HEK293 (cell line): ENCODE results near the gene LLGL1.

Experiments used
- CTCF ChIA-PET: fragments of 350-600 bp; formaldehyde crosslinking; extraction: SDS; loops from one replicate; lab custom pipeline; 2021; ENCODE audit warnings: antibody characterized with exemption; lab: Yijun Ruan, JAX
- POLR2A ChIA-PET: fragments of 300-600 bp; formaldehyde crosslinking; extraction: SDS; loops from one replicate; lab custom pipeline; 2020; ENCODE audit warnings: antibody characterized with exemption, inconsistent platforms; lab: Yijun Ruan, JAX
- H3K27ac ChIP-seq: fragments of 200-500 bp; sonication (Bioruptor generic); 2 replicates; pipeline ENCODE4 v1.5.1; 2014; ENCODE audit warnings: low read depth, low read length, control low read depth, inconsistent platforms; ENCODE audit errors: extremely low read depth
- H3K36me3 ChIP-seq, 2 experiments: fragments of 200-500 bp in 1 of 2; sonication (Bioruptor generic) in 1 of 2; 1 replicate in 1 of 2; 2 replicates in 1 of 2; pipeline ENCODE4 v1.5.1; 2014 to 2017; ENCODE audit warnings: inconsistent platforms in 2 of 2, low read length in 2 of 2; ENCODE audit not compliant: control insufficient read depth in 2 of 2, insufficient read depth in 1 of 2
- H3K4me1 ChIP-seq: fragments of 200-500 bp; sonication (Bioruptor generic); 2 replicates; pipeline ENCODE4 v1.5.1; 2014; ENCODE audit warnings: mild to moderate bottlenecking, low read length, inconsistent platforms; ENCODE audit not compliant: control insufficient read depth, insufficient read depth
- H3K4me3 ChIP-seq: 2 replicates; pipeline ENCODE4 v1.5.1; 2011; ENCODE audit warnings: low read depth, mild to moderate bottlenecking, control low read depth, low read length, moderate library complexity
- H3K9me3 ChIP-seq: fragments of 200-500 bp; sonication (Bioruptor generic); 2 replicates; pipeline ENCODE4 v1.5.1; 2014; ENCODE audit warnings: low read depth, low read length, inconsistent platforms; ENCODE audit not compliant: control insufficient read depth, insufficient read depth
- HOXD13 ChIP-seq: sonication (generic); formaldehyde crosslinking; IDR thresholded peaks from 2 replicates; pipeline ENCODE4 v1.8.0; 2022; ENCODE audit warnings: missing genetic modification reagents, borderline replicate concordance
- PRDM10 ChIP-seq: fragments of 450-650 bp; formaldehyde crosslinking; IDR thresholded peaks from 2 replicates; pipeline ENCODE4 v1.5.1; 2016; ENCODE audit warnings: missing biosample characterization, missing genetic modification characterization
- SCRT2 ChIP-seq: fragments of 450-650 bp; formaldehyde crosslinking; IDR thresholded peaks from 2 replicates; pipeline ENCODE4 v1.5.1; 2016; ENCODE audit warnings: missing biosample characterization, missing genetic modification characterization
- SETDB1 ChIP-seq: IDR thresholded peaks from one replicate; pipeline ENCODE4 v1.6.1; 2017; ENCODE audit warnings: mild to moderate bottlenecking, low read length, moderate library complexity, mixed read lengths; ENCODE audit not compliant: insufficient read length
- SP2 ChIP-seq: fragments of 450-650 bp; formaldehyde crosslinking; IDR thresholded peaks from 2 replicates; pipeline ENCODE4 v1.5.1; 2016; ENCODE audit warnings: missing biosample characterization, missing genetic modification characterization
- ZNF132 ChIP-seq: fragments of 450-650 bp; formaldehyde crosslinking; IDR thresholded peaks from 2 replicates; pipeline ENCODE4 v1.5.1; 2017; ENCODE audit warnings: missing biosample characterization, missing genetic modification characterization, borderline replicate concordance
- ZNF184 ChIP-seq: fragments of 450-650 bp; IDR thresholded peaks from 2 replicates; pipeline ENCODE4 v1.5.1; 2018; ENCODE audit warnings: missing biosample characterization, mild to moderate bottlenecking, missing genetic modification characterization
- ZNF24 ChIP-seq: fragments of 450-650 bp; formaldehyde crosslinking; IDR thresholded peaks from 2 replicates; pipeline ENCODE4 v1.5.1; 2016; ENCODE audit warnings: missing biosample characterization, missing genetic modification characterization
- ZNF266 ChIP-seq: fragments of 450-650 bp; formaldehyde crosslinking; IDR thresholded peaks from 2 replicates; pipeline ENCODE4 v1.5.1; 2016; ENCODE audit warnings: missing biosample characterization, missing genetic modification characterization, low read depth
- ZNF324 ChIP-seq: fragments of 450-650 bp; formaldehyde crosslinking; IDR thresholded peaks from 2 replicates; pipeline ENCODE4 v1.5.1; 2016; ENCODE audit warnings: missing biosample characterization, missing genetic modification characterization
- ZNF488 ChIP-seq: fragments of 450-650 bp; formaldehyde crosslinking; IDR thresholded peaks from 2 replicates; pipeline ENCODE4 v1.5.1; 2016; ENCODE audit warnings: missing biosample characterization, missing genetic modification characterization
- ZNF501 ChIP-seq: fragments of 450-650 bp; formaldehyde crosslinking; IDR thresholded peaks from 2 replicates; pipeline ENCODE4 v1.5.1; 2016; ENCODE audit warnings: missing biosample characterization, missing genetic modification characterization
- ZNF610 ChIP-seq: fragments of 450-650 bp; formaldehyde crosslinking; IDR thresholded peaks from 2 replicates; pipeline ENCODE4 v1.5.1; 2016; ENCODE audit warnings: missing biosample characterization, missing genetic modification characterization, borderline replicate concordance
- ZNF747 ChIP-seq: fragments of 450-650 bp; formaldehyde crosslinking; IDR thresholded peaks from 2 replicates; pipeline ENCODE4 v1.5.1; 2016; ENCODE audit warnings: missing biosample characterization, missing genetic modification characterization
- ZNF785 ChIP-seq: fragments of 450-650 bp; formaldehyde crosslinking; IDR thresholded peaks from 2 replicates; pipeline ENCODE4 v1.5.1; 2016; ENCODE audit warnings: missing biosample characterization, missing genetic modification characterization
- TF ChIP-seq, protein P1 (sequence below): fragments of 450-650 bp; formaldehyde crosslinking; IDR thresholded peaks from 2 replicates; pipeline ENCODE4 v1.5.1; 2016; ENCODE audit warnings: missing biosample characterization, missing genetic modification characterization
- TF ChIP-seq, protein P2 (sequence below): fragments of 450-650 bp; formaldehyde crosslinking; IDR thresholded peaks from 2 replicates; pipeline ENCODE4 v1.5.1; 2016; ENCODE audit warnings: missing biosample characterization, missing genetic modification characterization

Gene LLGL1

GRCh38 chr17:18258356-18259038 lies 33.1 kb downstream of the LLGL1 start, which contains the start of gene FLII (continued):
- TF ChIP-seq, protein P1, sequence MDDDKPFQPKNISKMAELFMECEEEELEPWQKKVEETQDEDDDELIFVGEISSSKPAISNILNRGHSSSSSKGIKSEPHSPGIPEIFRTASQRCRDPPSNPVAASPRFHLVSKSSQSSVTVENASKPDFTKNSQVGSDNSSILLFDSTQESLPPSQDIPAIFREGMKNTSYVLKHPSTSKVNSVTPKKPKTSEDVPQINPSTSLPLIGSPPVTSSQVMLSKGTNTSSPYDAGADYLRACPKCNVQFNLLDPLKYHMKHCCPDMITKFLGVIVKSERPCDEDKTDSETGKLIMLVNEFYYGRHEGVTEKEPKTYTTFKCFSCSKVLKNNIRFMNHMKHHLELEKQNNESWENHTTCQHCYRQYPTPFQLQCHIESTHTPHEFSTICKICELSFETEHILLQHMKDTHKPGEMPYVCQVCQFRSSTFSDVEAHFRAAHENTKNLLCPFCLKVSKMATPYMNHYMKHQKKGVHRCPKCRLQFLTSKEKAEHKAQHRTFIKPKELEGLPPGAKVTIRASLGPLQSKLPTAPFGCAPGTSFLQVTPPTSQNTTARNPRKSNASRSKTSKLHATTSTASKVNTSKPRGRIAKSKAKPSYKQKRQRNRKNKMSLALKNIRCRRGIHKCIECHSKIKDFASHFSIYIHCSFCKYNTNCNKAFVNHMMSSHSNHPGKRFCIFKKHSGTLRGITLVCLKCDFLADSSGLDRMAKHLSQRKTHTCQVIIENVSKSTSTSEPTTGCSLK, result no peak
- TF ChIP-seq PRDM10 (tag by site-specific recombination), result peak; percentile 95

GRCh38 chr17:18259621-18260331 lies 34.3 kb downstream of the LLGL1 start:
- no peaks in the 10 kb centered on the region for H3K9me3 ChIP-seq

DNA sequence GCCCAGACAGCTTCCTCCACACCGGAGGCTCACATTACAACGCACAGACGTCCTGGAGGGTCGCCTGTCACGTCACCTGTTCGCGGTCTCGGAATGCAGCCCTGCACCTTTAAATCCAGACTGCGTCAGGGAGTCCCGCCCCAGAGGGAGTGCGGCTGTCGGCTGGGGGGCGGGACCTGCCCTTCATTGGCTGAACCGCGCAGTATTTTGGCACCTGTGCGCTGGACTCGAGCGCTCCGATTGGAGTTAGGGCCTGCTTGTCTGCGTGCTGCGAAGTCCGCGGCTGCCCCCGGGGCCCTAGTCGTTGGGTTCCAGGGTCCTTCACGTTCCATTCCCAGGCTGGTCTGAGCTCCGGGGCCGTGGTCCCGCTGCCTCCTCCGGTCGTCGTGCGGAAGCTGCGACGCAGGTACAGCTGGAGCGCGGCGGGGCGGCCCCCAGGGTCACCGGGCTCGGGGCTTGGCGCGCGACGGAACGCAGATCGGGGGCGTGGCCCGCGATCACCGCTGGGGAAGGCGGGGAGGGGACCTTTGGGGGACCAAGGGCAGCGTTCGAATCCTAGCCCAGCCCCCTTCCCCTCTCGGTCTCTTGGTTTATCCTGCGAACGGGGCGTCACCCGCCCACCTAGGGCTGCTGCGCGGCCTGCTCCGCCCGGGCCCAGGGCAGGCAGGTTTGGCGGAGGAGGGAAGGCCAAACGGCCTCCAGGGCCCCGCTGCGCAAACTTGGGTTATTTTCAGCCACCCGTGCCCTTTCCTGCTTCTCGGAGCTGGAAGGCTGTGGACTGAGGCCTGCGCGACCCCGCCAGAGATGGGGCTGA lies 35.1 kb downstream of the LLGL1 start, which contains the start of gene MIEF2:
Gene MIEF2, plus strand, starts transcription at position 331 of the 814 bp plus-strand sequence. CDS start 2,059 bp downstream, outside the sequence.
- ChIA-PET POLR2A (interaction anchor here (0.5 to 4.2 kb wide), 7 partner anchors 10 to 1313 kb away, joined by 3 to 24 read pairs (median 5); partner anchors contain the start of genes ALKBH5, SMCR8 and TOP3A), CTCF (interaction anchor here (1.0 to 1.2 kb wide), 2 partner anchors 11 to 120 kb away, joined by 3 to 5 read pairs; no protein-coding TSS in a partner anchor)
- peak within 1 kb of the TSS; percentile 92 for H3K27ac ChIP-seq
- no peak for TF ChIP-seq ZNF610 (tag by site-specific recombination)
- no peak for TF ChIP-seq ZNF785 (tag by site-specific recombination)
- no peak for TF ChIP-seq ZNF747 (tag by site-specific recombination)
- TF ChIP-seq SCRT2 (tag by site-specific recombination), result peak; percentile 98
- no peak for TF ChIP-seq ZNF266 (tag by site-specific recombination)
- peak; percentile 97 for TF ChIP-seq SP2 (tag by site-specific recombination)
- TF ChIP-seq SETDB1, result no peak
- TF ChIP-seq ZNF184 (tag by site-specific recombination), result 0 out of 2 replicates have a peak, but pooled peaks have one; percentile 35
- TF ChIP-seq ZNF501 (tag by site-specific recombination), result peak; percentile 52; the same call in 1 of the 2 replicates
- TF ChIP-seq, protein P2, sequence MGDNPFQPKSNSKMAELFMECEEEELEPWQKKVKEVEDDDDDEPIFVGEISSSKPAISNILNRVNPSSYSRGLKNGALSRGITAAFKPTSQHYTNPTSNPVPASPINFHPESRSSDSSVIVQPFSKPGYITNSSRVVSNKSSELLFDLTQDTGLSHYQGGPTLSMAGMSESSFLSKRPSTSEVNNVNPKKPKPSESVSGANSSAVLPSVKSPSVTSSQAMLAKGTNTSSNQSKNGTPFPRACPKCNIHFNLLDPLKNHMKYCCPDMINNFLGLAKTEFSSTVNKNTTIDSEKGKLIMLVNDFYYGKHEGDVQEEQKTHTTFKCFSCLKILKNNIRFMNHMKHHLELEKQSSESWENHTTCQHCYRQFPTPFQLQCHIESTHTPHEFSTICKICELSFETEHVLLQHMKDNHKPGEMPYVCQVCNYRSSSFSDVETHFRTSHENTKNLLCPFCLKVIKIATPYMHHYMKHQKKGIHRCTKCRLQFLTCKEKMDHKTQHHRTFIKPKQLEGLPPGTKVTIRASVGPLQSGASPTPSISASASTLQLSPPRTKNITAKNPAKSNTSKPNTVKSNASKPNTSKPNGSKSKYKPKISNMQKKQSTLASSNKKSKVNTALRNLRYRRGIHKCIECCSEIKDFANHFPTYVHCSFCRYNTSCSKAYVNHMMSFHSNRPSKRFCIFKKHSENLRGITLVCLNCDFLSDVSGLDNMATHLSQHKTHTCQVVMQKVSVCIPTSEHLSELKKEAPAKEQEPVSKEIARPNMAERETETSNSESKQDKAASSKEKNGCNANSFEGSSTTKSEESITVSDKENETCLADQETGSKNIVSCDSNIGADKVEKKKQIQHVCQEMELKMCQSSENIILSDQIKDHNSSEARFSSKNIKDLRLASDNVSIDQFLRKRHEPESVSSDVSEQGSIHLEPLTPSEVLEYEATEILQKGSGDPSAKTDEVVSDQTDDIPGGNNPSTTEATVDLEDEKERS (tag by site-specific recombination), result no peak
- TF ChIP-seq HOXD13, result no peak

More at GRCh38 chr17:18259621-18260331, 34.3 kb downstream of the LLGL1 start:
- peaks cover 12% of the 10 kb centered on the region for H3K4me1 ChIP-seq
- TF ChIP-seq ZNF324 (tag by site-specific recombination) (no peak), ZNF488 (tag by site-specific recombination) (no peak), ZNF24 (tag by site-specific recombination) (peak; percentile 8; the same call in 1 of the 2 replicates), ZNF132 (tag by site-specific recombination) (no peak)
- H3K36me3 ChIP-seq, result peaks cover 0 to 48% of the 10 kb centered on the region in 2 experiments; a peak in 2 of 3 replicates
- ChIA-PET POLR2A (interaction anchor here (0.5 to 4.2 kb wide), 6 partner anchors 10 to 1314 kb away, joined by 3 to 24 read pairs (median 5); partner anchors contain the start of genes SMCR8 and TOP3A), CTCF (interaction anchor here (0.6 to 1.2 kb wide), 3 partner anchors 10 to 159 kb away, joined by 3 to 5 read pairs (median 4); no protein-coding TSS in a partner anchor)
- H3K27ac ChIP-seq, result peak overlapping the region; percentile 92; the same call in 1 of the 2 replicates
- H3K4me3 ChIP-seq, result peak overlapping the region; percentile 33

More for the DNA sequence above, 35.1 kb downstream of the LLGL1 start, which contains the start of gene MIEF2:
- peaks cover 12% of the 10 kb centered on the region for H3K4me1 ChIP-seq
- H3K36me3 ChIP-seq, result peaks cover 0 to 48% of the 10 kb centered on the region in 2 experiments; a peak in 2 of 3 replicates
- H3K4me3 ChIP-seq, result peak within 1 kb of the TSS; percentile 87
- H3K9me3 ChIP-seq, result no peaks in the 10 kb centered on the region
